NCI-H2196 treated with DMSO at 0.1 percent for 48 hours (cell line): ENCODE measurements around the gene HMCN1.

Experiments used
- DNase-seq: peaks from one replicate; lab custom pipeline; 2025; ENCODE audit not compliant: unreplicated experiment; lab: John Stamatoyannopoulos, UW

HMCN1 gene

DNA sequence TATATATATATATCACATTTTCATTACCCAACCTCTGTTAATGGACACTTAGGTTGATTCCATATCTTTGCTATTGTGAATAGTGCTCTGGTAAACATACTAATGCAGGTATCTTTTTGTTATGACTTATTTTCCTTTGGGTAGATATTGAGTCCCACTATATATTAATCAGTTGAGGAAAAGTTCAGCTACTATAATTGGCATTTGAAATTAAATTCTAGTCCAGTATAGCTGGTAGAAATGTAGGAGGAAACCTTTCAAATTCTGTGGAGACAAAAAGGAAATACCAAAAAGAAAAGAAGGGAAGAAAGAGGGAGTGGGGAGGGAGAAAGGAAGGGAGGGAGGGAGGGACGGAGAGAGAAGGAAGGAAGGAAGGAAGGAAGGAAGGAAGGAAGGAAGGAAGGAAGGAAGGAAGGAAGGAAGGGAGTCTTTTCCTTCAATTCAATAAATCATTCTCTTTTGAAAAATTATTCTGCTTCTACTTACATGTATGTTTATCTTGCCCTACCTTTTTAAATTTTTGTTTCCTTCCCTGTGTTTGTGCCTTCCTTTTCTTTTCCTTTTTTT lies 329.0 kb downstream of the HMCN1 start:
- no peak for DNase-seq

DNA sequence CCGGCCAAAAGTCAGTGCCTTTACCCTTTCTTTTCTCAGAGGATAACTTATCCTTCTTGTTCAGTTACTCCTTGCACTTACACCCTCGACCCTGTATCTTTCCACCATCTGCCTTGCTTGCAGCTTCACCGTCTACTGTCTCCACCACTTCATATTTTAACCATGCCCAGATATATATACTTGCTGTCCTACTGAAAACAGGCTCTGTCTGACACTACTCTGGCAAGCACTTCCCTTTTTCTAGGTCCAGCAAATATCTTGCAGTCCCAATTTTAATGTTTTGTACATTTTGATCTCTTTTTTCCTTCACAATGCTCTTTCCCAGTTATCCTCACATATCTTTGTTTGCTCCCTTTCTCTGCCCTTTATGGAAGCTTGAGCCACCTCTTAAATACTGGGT lies 332.2 kb downstream of the HMCN1 start:
- no peak for DNase-seq

DNA sequence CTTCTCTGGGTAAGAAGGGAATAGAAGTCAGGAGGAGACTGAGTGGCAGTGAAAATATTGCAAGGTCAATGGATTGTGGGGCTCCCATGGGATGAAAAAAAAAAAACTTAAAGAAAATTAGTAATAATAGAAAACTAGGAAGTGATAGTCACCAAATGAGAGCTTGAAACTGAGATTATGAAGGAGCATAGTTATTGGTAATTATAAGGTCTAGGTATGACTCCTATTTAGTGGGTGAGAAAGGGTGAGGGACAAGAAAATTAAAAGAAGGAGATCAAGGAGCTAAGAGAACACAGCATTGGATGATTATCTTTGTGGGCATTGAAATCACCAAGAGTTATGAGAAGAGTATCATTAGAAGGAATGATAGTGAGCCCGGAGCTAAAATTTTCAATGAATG lies 339.5 kb downstream of the HMCN1 start:
- DNase-seq, result no peak

DNA sequence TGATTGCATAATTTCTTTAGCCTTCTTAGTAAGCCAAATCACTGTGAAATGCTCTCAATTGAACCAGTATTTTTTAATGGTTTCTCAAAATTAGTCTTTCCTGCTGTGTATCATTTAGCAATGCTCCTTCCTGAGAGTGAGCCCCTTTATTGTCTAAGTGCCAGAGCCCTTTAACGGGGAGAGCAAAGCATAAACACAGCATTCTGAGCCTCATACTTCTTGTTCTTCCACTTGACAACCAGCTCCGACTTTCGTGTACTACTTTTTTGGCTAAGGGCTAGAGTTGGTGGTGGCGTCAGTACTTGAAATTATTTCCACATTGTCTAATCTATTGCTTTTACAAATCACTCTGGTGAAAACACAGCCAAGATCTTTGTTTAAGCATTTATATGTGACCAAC lies 341.8 kb downstream of the HMCN1 start:
- DNase-seq, result no peak

DNA sequence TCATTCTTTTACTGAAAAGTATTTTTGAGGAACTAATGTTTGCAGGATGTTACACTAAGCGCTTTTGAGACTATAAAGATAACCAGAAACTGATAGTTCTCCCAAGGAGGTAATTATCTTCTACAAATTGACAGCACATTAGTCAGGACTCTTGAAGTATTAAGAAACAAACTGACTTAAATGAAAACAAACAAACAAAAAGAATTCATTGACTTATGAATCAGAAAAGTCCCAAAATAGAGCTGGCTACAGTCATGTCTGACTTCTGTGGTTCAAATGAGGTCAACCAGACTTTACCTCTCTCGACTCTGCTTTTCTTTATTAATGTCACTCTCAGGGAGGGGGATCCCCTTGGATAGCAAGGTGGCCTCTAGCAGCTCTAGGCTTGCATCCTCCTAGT lies 344.1 kb downstream of the HMCN1 start:
- DNase-seq, result no peak

DNA sequence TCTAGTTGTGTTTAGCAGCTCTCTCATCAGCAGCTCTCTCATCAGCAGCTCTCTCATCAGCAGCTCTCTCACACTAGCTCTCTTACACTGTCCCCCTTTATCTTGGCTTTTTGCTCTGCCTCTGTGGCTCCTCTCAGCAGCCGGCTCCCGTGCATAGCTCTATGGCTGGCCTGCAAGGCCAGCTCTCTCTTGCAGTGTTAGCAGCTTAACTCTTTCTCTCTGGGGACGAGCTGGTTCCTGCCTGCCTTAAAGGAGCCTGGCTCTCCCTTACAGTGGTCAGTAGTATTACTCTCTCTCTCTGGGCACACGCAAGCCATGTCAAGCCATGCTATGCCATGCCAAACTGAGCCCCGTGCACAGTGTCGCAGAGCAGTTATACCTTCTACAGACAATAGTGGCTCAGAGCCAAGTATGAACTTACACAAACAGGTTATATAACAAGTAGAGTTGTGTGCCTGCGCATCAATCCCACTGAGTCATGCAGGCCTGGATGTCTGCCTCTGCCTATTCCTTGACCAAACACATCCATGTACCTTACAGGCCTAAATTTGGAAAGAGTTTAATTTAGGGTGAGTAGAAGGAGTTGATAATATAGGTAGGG lies 345.0 kb downstream of the HMCN1 start:
- no peak for DNase-seq

DNA sequence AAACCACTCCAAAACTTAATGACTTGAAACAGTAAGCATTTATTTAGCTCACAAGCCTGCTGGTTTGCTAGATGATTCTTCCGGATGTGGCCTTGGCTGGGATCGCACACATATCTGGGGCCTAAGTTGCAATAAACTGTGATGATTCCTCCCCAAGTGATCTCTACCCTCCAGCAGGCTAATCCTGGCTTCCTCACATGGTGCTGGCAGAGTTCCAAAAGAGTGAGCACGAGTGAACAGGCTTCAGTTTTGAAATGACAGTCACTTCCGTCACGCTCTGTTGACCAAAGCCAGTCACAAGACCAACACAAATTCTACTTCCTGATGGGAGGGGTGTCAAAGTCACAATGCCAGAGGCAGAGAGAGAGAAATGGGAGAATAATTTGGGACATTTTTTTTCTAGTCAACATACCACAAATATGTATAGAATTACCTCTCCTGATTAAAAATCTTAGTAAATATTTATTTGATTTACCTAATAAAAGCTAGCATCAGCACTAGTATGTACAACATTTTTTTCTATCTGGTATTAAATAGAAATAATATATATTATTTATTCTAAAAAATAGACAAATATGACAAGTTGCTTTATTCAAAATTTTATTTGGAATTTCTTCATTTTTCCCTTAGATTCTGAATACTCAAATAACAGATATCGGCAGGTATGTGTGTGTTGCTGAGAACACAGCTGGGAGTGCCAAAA lies 348.2 kb downstream of the HMCN1 start:
- DNase-seq, result peak; percentile 86

DNA sequence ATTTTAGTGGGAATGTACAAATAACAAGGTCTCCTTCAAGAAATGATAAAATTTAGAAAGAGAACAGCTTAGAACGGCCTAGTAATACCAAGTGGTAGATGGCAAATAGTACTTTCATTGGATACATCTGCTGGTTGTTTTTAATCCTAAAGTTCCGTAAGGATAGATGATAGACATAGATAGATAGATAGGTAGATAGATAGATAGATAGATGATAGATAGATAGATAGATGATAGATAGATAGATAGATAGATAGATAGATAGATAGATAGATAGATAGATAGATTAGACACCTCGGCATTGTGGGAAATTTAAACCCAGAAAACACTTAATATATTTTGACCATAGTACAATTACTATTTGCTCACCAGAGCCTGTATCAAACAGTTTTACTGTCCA lies 352.4 kb downstream of the HMCN1 start:
- no peak for DNase-seq

DNA sequence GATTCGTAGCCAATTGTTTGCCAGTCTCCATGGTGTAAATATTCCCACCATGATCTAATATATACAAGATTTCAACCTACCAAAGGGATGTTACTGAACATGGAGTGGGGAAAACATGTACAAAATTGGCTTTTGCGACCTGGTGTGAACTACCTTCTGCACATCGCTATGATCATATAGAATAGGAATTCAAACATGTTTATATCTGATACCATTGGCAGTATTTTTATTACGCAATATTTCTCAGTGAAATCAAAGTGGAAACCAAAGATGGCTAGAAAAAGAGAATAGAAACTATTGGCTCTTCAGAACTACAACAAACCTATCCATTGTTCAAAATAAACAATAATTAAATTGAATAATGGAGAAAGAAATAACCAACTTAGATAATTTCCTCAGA lies 355.7 kb downstream of the HMCN1 start:
- DNase-seq, result no peak

DNA sequence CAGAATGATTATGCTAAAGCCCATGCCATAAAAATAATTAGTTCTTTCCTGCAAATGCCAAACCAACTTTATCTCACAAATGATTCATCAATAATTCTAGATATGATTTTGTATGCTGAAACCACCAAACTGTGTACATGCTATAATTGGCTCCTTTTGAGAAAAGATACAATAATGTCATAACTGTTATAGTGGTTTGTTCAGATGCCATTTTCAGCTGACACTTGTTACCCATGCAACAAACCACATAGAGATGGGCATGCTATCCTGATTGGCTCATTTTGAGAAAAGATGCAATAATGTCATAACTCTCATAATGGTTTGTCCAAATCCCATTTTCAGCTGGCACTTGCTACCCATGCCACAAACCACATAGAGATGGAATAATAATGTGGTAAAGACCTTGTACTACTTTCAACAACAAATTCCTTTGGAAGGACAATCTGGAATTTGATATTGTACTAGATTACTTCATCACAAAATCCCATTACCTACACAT lies 357.1 kb downstream of the HMCN1 start:
- no peak for DNase-seq

DNA sequence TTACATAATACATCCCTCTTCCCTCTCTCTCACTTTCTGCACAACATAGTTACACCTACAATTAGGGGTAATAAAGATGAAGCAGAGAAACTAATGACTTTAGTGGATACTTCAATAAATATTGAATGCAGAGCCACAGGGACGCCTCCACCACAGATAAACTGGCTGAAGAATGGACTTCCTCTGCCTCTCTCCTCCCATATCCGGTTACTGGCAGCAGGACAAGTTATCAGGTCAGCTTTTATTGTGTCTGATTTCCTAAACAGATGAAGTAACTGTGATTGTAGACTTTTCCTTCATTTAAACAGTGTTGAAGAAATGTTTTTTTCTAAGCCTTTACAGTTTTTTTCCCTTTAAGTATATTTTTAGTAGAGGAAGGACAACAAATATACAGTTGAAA lies 359.2 kb downstream of the HMCN1 start:
- DNase-seq, result no peak

DNA sequence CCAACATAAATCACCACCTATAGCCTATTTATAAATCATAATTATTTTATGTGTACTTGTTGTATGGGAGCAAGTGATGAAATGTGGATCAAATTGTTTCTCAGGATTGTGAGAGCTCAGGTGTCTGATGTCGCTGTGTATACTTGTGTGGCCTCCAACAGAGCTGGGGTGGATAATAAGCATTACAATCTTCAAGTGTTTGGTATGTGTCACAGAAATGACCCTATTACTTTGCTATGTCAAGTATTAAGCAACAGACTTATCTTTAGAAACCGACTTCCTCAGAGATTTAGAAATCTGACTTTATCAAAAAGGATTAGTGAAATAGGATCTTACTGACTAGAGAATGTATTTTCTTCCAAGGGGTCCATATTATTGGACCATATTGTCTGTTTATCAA lies 360.0 kb downstream of the HMCN1 start:
- DNase-seq, result no peak

DNA sequence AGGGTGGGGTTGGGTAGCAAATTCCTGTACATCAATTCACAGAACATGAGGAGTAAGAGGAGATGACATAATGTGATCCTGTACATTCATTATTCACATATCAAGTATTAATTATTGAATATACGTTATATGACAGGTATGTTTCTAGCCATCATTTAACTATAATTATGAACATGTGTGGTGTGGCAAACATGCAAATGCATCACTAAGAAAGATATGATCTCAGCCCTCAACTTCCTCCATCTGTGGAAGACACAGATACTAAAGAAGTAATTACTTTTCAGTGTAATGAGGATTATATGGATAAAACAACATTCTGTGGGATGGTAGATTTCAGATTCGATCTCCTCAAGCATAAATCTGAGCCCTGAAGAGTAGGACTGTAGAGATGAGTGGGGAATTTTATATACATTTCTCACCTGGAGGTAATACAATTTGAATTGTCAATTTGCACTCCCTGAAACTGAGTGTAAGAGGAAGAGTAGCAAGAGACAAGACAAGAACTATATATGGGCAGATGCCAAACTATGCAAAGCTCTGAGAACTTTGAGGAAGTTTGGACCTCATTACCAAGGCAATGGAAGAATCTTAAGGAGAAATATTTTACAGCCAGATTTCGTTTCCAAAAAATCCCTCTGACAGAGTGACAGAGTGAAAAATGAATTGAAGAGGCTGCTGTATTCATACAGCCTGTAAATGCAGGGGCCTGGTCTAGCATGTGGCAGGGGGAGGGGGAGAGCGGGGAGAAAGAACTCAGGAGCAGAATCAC lies 365.3 kb downstream of the HMCN1 start:
- no peak for DNase-seq

DNA sequence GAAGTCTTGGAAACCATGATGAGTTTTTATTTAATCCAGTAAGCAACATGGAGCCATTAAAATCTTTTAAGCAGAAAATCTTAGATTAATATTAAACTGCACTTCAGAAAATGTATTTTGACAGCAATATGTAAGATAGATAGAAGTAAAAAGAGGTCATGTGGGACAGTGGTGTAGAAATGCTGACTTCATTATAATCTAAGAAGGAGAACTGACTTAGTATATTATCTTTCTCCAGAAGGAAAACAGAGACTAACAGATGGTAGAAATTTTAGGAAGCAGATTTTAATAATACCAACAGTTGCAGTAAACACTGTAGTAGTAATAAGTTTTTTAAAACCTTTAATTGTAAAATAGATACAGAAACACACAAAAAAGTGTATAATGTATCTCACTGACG lies 367.9 kb downstream of the HMCN1 start:
- DNase-seq, result no peak

DNA sequence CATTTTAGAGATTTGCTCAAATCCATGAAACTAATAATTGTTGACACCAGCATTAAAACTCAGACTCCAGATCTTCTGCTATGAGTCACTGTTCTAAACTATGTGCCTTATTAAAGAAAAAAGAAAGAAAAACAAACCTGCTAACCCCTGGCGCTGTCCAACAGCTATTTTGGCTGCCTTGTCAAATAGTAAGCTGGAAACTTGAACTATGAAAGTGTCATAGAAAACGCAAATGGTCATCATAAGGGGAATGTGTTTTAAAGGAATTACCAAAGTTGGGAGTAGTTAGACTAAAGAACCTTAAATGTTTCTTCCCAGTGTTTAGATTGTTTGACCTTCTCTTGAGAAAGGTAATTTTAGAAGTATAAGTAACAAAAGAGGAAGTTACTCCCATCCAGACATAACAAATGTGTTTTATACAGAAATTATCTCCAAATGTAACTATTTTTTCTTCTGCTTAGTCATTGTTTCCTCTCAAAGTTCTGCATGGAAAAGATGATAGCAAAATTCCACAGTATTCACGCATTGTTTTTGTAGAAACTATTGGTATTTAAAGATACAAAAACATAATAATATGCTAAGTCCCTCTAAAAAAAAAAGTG lies 368.5 kb downstream of the HMCN1 start:
- DNase-seq, result no peak

DNA sequence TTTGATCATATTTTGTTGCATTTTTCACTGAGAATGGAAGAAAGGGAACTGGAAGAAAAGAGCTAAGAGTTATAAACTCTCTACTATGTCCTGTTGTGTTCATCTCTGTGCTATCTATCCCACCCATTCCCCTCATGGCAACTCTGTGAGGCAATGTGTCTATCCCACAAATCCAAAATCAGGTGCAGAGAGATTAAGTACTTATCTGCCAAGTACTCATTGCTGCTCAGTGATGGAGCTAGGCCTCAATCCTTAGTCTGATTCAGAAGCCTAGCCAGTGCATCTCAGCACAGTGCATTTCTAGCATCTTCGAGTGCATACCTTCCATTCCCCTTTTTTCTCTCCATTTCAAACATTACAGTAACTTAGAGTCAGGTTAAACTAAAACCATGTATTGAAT lies 370.3 kb downstream of the HMCN1 start:
- no peak for DNase-seq

DNA sequence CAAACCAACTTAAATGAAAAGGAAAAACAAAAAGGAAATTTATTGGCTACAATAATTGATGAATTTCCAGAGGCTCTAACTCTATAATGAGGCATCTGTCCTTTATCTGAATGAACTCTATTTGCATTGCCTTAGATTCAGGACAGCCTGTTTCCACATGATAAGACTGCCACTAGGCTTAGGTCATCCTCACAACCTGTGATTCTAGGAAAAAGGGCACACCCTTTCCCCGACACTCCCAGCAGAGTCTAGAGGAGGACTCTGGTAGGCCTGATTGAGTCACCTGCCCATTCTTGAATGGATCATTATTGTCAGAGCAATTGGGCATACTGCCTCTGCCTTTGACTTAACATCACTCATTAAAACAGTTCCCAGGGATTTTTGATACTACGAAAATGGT lies 378.1 kb downstream of the HMCN1 start:
- no peak for DNase-seq

DNA sequence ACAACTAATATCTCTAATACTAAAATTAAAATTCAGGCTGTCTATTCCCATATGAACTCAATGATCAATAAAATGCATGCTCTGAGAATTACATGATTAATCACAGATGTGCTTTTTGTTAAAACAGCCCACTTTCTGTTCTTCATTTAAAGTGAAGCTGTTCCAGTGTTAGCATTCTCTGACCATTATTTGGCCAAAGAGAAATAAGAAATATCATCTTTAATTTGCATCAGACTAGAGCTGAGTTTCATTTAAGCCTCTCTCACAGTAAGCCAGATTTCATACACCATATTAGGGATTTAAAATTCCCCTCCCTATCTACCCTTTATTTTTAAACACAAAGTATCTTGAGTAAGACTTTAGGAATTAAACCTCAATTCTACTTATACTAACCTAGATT lies 379.3 kb downstream of the HMCN1 start:
- no peak for DNase-seq

DNA sequence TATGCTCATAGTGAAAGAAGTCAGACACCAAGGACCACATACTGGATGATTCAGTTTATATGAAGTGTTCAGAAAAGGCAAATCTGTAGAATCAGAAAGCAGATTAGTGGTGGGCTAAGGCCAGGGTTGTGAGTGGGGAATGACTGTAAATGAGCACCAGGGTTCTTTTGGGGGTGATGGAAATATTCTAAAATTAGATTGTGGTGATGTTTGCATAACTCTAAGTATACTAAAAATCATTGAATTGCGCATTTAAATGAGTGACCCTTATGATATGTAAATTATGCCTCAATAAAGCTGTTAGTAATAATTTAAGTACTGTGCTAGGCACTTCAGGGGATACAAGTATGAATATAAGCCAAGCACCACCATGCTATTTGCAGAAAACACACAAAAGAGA lies 384.5 kb downstream of the HMCN1 start:
- DNase-seq, result no peak

DNA sequence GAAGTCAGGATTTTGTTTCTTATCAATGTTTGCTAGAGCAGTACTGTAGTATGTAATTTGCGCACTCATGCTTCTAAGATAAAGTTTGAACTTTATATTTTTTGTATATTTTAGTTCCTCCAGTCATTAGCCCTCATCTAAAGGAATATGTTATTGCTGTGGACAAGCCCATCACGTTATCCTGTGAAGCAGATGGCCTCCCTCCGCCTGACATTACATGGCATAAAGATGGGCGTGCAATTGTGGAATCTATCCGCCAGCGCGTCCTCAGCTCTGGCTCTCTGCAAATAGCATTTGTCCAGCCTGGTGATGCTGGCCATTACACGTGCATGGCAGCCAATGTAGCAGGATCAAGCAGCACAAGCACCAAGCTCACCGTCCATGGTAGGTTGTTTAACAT lies 388.6 kb downstream of the HMCN1 start:
- no peak for DNase-seq

DNA sequence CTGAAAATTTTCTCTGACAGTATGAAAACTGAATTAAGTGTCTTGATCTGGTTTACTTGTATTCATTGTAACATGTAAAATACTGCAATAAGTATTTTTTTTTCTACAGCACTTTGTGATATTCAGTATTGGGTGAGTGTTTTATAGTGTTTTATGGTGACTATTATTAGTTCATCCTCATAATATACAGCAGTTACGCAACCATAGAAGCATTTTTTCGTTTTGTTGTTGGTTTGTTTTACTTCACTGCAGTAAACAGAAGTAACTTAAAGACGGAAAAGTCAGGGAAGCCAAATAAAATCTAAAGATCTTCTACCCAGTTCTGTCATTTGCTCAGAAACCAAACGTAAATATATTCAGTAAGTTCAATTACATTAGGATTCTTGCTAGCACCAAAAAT lies 390.8 kb downstream of the HMCN1 start:
- DNase-seq, result no peak

DNA sequence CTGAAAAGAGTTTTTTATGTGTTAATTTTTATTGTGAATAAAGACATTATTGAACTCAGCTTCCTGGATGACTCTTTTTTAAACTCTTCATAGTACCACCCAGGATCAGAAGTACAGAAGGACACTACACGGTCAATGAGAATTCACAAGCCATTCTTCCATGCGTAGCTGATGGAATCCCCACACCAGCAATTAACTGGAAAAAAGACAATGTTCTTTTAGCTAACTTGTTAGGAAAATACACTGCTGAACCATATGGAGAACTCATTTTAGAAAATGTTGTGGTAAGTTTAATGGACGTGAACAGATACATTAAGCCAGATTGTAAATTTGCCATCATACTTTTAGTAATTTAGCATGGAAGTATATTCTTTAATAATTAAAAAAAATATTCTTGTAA lies 391.3 kb downstream of the HMCN1 start:
- DNase-seq, result no peak
